RWPE2 (cell line): Measurements from ENCODE around the gene L3MBTL4.

Experiments used
- ATAC-seq: fragments of 200-7000 bp; cut with Tn5 transposase; 3 replicates; pipeline ENCODE4 v1.9.1; 2021; ENCODE audit warnings: low read depth
- DNase-seq: peaks from one replicate; pipeline ENCODE4 v3.0.0-alpha.2; 2020; ENCODE audit warnings: low spot score
- H3K27ac ChIP-seq: fragments of 450-650 bp; 2 replicates; pipeline ENCODE4 v1.5.1; 2017; ENCODE audit warnings: mild to moderate bottlenecking; ENCODE audit not compliant: poor library complexity, severe bottlenecking
- H3K27me3 ChIP-seq: fragments of 250-450 bp; sonication (Bioruptor Pico); 2 replicates; pipeline ENCODE4 v1.5.1; 2021; ENCODE audit warnings: mild to moderate bottlenecking, moderate library complexity; ENCODE audit not compliant: insufficient read depth, poor library complexity, severe bottlenecking
- H3K36me3 ChIP-seq: fragments of 250-450 bp; sonication (Bioruptor Pico); 2 replicates; pipeline ENCODE4 v1.5.1; 2020; ENCODE audit warnings: low read depth, mild to moderate bottlenecking, moderate library complexity
- H3K4me1 ChIP-seq: fragments of 250-450 bp; sonication (Bioruptor Pico); 2 replicates; pipeline ENCODE4 v1.5.1; 2021; ENCODE audit warnings: mild to moderate bottlenecking, moderate library complexity; ENCODE audit not compliant: insufficient read depth, poor library complexity, severe bottlenecking
- H3K4me3 ChIP-seq: fragments of 250-450 bp; sonication (Bioruptor Pico); 2 replicates; pipeline ENCODE4 v1.5.1; 2021; ENCODE audit warnings: mild to moderate bottlenecking, moderate library complexity; ENCODE audit not compliant: severe bottlenecking
- H3K9me3 ChIP-seq: fragments of 250-450 bp; sonication (Bioruptor Pico); 2 replicates; pipeline ENCODE4 v1.5.1; 2021; ENCODE audit warnings: mild to moderate bottlenecking, moderate library complexity; ENCODE audit not compliant: severe bottlenecking
- TF ChIP-seq, protein P1 (sequence below): fragments of 450-650 bp; IDR thresholded peaks from one replicate; pipeline ENCODE4 v1.5.1; 2017; ENCODE audit warnings: mild to moderate bottlenecking, moderate library complexity; ENCODE audit not compliant: poor library complexity, severe bottlenecking

Gene L3MBTL4

GRCh38 chr18:6367208-6367607, 47.5 kb downstream of the L3MBTL4 start:
- TF ChIP-seq, protein P1, sequence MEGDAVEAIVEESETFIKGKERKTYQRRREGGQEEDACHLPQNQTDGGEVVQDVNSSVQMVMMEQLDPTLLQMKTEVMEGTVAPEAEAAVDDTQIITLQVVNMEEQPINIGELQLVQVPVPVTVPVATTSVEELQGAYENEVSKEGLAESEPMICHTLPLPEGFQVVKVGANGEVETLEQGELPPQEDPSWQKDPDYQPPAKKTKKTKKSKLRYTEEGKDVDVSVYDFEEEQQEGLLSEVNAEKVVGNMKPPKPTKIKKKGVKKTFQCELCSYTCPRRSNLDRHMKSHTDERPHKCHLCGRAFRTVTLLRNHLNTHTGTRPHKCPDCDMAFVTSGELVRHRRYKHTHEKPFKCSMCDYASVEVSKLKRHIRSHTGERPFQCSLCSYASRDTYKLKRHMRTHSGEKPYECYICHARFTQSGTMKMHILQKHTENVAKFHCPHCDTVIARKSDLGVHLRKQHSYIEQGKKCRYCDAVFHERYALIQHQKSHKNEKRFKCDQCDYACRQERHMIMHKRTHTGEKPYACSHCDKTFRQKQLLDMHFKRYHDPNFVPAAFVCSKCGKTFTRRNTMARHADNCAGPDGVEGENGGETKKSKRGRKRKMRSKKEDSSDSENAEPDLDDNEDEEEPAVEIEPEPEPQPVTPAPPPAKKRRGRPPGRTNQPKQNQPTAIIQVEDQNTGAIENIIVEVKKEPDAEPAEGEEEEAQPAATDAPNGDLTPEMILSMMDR = no peak
- Histone ChIP-seq H3K9me3 (no peaks in the 10 kb centered on the region), H3K27me3 (no peaks in the 10 kb centered on the region), H3K4me3 (no peak overlapping the region), H3K36me3 (no peaks in the 10 kb centered on the region), H3K4me1 (no peaks in the 10 kb centered on the region), H3K27ac (no peak overlapping the region)
- no peak for ATAC-seq
- DNase-seq = no peak

DNA sequence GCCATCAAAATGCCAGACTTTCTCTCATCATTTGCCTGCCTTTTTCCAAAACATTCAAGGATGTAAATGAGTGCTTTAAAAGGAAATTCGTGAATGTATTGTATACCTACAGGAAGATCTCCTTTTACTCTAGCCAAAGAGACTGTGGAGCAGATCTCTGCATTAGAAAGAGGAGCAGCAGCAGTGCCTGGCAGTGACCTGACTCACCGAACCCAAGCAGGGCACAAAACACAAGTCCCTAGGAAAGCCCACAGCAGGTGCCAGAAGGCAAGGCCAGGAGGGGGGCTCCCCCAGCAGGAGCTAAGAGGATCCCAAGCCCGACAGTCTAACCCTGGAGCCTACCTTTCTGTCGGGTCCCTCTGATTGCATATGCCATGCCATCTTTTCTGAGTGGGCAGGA, 47.9 kb downstream of the L3MBTL4 start:
- no peak for DNase-seq
- Histone ChIP-seq H3K4me3 (no peak overlapping the region), H3K9me3 (no peaks in the 10 kb centered on the region), H3K27me3 (no peaks in the 10 kb centered on the region), H3K36me3 (no peaks in the 10 kb centered on the region), H3K27ac (no peak overlapping the region), H3K4me1 (no peaks in the 10 kb centered on the region)
- ATAC-seq = no peak
- TF ChIP-seq, protein P1 = no peak

DNA sequence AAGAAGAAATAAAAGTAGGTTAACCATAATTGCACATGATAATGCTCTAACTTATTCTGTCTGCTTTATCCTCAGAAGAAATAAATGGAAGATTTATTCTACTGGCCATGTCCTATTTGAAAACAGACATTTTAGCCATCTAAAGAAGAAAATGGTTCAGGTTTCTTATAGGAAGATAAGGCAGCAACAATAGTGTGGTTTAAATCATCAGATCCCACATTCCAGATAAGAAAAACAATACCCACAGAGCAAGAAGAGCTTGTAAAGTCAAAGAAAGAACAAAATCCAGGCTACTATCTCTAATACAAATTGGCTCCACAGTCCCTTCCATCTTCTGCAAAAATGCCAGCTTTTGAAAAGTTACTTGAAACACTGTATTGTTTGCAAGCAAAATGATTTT, 49.3 kb downstream of the L3MBTL4 start:
- H3K9me3 ChIP-seq = no peaks in the 10 kb centered on the region
- no peaks in the 10 kb centered on the region for H3K27me3 ChIP-seq
- TF ChIP-seq, protein P1 = no peak
- H3K4me3 ChIP-seq = no peak overlapping the region
- ATAC-seq (no peak), DNase-seq (no peak)
- H3K27ac ChIP-seq = no peak overlapping the region
- no peaks in the 10 kb centered on the region for H3K36me3 ChIP-seq
- H3K4me1 ChIP-seq = no peaks in the 10 kb centered on the region

GRCh38 chr18:6363216-6363615, 51.5 kb downstream of the L3MBTL4 start:
- no peak for DNase-seq
- H3K27me3 ChIP-seq = no peaks in the 10 kb centered on the region
- TF ChIP-seq, protein P1 = no peak
- no peaks in the 10 kb centered on the region for H3K36me3 ChIP-seq
- H3K4me3 ChIP-seq = no peak overlapping the region
- H3K27ac ChIP-seq = no peak overlapping the region
- no peaks in the 10 kb centered on the region for H3K9me3 ChIP-seq
- H3K4me1 ChIP-seq = no peaks in the 10 kb centered on the region
- no peak for ATAC-seq

- no peak overlapping the region for H3K4me3 ChIP-seq
Observed at GRCh38 chr18:6362559-6363129, 52.1 kb downstream of the L3MBTL4 start.

More at GRCh38 chr18:6362559-6363129, 52.1 kb downstream of the L3MBTL4 start:
- Histone ChIP-seq H3K27me3 (no peaks in the 10 kb centered on the region), H3K27ac (no peak overlapping the region), H3K4me1 (no peaks in the 10 kb centered on the region), H3K36me3 (no peaks in the 10 kb centered on the region), H3K9me3 (no peaks in the 10 kb centered on the region)
- TF ChIP-seq, protein P1 = no peak
- DNase-seq (no peak), ATAC-seq (peak; percentile 57; the same call in 2 of the 3 replicates)
